Left colon (tissue), 2 donors: ENCODE measurements around the gene SH3BP5L. TPM values are rescaled to one million over a fixed set of nuclear protein-coding genes. Genes with fewer than 3 reads are reported as not detected.
"Not testable (repeated sequence)": the region's sequence is repeated elsewhere in the genome, so short reads cannot be mapped to it uniquely, and the experiment has no call there.

Experiments
- ATAC-seq: fragments of 200-7000 bp; cut with Tn5 transposase; one replicate; pipeline ENCODE4 v1.9.1; 2020; ENCODE audit warnings: mild to moderate bottlenecking, moderate library complexity
- DNase-seq, 2 donors: peaks; one replicate each; pipeline ENCODE4 v3.0.0-alpha.2; 2020
- intact Hi-C, 2 donors: fragments of 100-400 bp; cut with DNase I in 1 of 2; cut with micrococcal nuclease in 1 of 2; formaldehyde crosslinking; loops; one replicate each; pipeline versions ENCODE4 v1.11.2 to v1.14.0; 2022; cut with DNase I, micrococcal nuclease
- total RNA-seq, 2 donors: library from RNA; stranded (reverse); fragmentation: NEBNext Ultra II Directional; extraction: Animal tissue kit (Norgen Biotek cat#: 25700); gene quantifications; one replicate each; pipeline ENCODE4 v1.2.1, GENCODE V29; 2021
- donor health status: DM: no; HTN: no; CAD: no.
- donor health status: DM: yes; HTN: yes; CAD: no.

The SH3BP5L gene
- total RNA-seq, 2 donors from 2014 or later, result 22.2 to 25.9 TPM

DNA sequence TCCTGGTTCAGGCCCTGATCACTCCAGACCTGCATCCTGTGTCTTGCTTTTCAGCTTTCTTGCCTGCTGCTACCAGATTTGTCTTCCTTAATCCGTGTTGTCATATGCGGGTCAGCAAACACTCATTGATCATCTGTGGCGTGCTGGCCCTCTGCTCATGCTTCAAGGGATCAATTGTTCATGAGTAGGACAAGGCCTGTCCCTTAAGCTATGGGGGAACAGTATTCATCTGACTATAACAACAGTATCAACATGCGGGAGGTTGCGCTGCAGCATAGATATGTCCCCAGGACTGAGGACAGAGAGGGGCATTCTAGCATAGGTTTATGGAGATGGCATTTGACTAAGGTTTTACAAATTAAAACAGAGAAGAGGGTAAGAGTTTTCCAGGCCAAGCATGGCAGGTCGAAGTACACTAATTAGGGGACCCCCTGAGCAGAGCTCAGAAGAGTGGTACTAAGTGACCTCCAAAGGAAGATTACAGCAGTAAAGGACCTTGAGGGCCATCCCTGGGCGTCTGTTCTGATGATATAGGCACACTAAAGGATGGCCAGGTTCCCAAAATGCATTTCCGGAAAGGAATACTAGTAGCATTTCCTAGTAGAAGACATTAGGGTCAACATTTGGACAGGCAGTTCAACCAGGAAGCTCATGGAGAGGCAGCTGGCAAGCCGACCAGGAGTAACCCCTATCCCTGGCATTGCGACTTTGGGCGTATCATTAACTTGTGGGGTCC is 11.5 kb upstream of the SH3BP5L start:
- peak in 1 of 2 donors; percentile 44 for DNase-seq
- intact Hi-C loops, result no loop called here
- ATAC-seq, result peak; percentile 23

DNA sequence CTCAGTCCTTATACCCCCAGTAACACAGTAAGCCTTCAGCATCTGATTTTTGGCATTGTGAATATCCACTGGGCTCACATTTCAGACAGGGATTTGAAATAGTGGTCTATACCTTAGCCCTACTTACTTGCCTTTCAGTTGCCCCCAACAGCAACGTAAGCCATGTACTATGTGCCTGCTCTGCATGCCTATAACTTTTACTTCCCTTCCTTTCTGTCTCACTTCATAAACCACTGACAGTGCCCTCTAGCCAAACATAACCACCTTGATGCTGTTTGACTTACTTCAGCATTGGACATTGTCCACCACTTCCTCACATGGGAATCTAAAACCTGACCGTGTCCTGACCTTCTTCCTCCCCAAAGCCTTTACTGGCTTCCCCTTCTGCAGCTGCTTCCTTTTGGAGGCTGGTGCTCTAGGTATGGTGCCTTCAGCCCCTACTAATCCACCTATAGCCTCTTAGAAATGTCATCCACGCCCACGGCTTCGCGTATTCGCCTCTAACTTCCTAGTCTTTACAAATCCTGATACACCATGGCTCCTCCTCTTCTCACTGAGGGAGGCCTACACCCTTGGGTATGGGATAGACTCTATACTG is 8.7 kb upstream of the SH3BP5L start:
- DNase-seq (no peak), ATAC-seq (no peak)
- intact Hi-C loops, result no loop called here

DNA sequence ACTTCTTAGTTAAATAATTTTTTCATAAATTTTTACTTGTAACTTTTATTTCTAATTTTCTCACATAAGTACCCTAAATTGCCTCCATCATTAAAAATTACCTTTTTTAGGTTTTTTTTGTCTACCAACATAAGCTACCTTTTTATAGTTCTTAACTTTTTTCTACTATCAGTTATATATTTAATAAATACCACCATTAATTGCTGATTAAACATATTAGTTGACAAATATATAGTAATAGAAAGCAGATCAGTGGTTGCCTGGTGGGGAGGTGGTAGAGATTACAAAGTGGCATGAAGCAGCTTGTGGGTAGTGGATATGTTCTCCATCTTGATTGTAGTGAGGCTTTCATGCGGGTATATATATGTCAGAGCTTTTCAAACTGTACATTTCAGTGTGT is 6.1 kb upstream of the SH3BP5L start:
- DNase-seq, result no peak
- no peak for ATAC-seq
- intact Hi-C loops, result no loop called here

DNA sequence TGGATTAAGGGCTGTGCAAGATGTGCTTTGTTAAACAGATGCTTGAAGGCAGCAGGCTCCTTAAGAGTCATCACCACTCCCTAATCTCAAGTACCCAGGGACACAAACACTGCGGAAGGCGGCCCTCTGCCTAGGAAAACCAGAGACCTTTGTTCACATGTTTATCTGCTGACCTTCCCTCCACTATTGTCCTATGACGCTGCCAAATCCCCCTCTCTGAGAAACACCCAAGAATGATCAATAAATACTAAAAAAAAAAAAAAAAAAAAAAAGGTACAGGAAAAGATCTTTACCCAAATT is 5.0 kb upstream of the SH3BP5L start:
- intact Hi-C loops, ATAC-seq, DNase-seq: not testable (repeated sequence)

DNA sequence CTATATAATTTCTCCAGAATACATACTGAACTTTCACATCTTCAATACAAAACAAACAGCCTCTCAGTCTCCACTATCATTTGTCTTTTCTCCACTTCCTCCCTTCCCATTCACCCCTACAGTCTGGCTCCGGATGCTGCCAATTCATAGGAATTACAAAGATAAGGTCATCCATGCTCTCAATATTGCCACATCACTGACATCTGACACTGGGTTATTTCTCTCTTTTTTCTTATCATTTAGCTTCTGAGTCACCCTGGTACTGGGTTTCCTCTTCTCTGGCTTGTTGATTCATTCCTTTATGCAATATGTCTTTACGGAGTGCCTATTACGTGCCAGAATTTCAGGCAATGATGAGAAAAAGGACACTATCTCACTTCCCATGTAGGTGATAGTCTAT is 3.1 kb upstream of the SH3BP5L start:
- intact Hi-C loops, result no loop called here
- ATAC-seq (no peak), DNase-seq (no peak)

- intact Hi-C loops, result no loop called here
- ATAC-seq (peak; percentile 34), DNase-seq (no peak)
Observed at GRCh38 chr1:248825573-248825908, 174 bp downstream of the SH3BP5L start.

DNA sequence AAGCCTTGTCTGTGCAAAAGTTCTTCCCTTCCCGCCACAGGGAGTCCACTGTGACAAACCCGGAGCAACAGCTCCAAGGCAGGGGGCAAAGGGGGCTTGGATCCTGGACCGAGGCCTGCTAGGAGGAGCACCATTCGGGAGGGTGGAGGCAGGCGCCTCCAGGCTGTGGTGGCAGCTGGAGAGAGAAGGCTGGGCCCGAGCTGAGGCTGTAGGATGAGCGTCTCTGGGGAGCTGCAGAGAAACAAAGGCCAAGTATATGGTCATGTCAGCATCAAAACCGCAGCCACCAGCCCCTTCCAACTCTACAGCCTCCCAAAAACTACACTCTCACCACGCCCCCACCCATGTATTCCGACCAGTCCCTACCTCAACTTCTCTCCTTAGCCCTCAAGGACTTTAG is 579 bp downstream of the SH3BP5L start:
- ATAC-seq (no peak), DNase-seq (peak in 1 of 2 donors; percentile 34)
- intact Hi-C loops, result no loop called here

DNA sequence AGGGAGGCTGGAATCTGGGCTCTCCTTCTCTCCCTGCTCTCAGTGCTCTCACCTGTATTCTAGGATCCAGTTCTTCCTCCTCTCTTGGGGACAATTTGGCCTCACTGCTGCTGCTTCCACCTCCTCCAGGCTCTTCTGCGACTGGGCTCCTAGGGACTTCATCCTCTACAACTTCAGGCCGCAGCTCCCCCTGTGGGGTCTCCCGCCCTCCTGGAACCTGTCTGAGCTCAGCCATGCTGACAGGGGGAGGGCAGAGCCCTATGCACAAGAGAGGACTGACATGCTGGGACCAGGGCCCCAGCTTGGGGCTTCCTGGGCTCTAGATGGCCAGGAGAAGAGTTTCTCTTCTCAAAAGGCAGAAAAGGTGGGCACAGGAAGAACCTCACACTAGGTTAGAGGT is 1.0 kb downstream of the SH3BP5L start:
- intact Hi-C loops, result no loop called here
- DNase-seq (no peak), ATAC-seq (no peak)

DNA sequence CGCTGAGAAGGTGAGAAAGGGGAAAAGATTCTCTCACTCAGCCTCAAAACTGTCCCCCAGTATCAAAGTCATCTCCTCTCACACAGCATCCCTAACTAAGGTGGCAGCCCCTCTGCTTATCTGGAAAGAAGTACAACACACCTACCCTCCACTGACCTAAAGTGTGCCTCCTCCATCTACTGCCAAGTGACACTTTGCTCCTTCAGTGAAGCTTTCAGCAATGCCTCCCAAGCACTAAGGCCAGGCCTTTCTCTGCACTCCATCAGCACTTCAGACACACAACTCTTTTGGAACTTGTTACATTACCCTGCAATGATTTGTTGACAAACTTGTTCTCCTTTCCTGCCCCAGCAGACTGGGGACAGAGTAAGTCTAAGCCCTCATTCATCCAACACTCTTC is 1.4 kb downstream of the SH3BP5L start:
- intact Hi-C loops, result no loop called here
- DNase-seq, result no peak
- no peak for ATAC-seq

GRCh38 chr1:248823517-248824001 is 2.2 kb downstream of the SH3BP5L start:
- intact Hi-C loops, result no loop called here
- ATAC-seq (no peak), DNase-seq (no peak)

DNA sequence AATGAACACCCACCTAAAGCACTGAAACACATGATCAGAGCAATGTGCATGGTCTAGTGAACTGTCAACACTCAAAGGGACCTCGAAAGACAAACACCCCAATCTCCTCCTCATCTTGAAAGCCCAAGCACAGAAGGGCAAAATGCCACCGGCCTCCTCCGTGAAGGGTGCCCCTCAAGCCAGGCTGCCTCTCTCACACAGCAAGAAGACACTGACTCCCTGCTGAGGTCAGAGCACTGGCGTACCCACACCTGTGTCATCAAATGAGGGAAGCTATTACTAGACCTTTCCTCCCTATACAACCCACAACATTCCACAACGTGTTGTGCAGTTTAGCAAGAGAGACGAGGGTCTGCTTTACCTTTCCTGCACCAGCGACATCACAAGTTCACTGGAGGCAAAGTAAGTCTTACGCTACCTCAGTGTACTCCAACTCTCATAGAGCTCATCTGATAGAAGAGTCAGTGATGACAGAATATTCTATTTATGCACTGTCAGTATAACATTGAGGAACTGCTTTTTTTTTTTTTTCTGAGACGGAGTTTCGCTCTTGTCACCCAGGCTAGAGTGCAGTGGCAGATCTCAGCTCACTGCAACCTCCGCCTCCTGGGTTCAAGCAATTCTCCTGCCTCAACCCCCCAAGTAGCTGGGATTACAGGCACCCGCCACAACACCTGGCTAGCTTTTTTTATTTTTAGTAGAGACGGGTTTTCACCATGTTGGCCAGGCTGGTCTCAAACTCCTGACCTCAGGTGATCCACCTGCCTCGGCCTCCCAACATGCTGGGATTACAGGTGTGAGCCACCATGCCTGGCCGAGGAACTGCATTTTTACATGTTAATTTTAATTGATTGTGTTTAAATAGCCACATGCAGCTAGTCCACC is 3.3 kb downstream of the SH3BP5L start:
- DNase-seq (no peak), ATAC-seq (no peak)
- intact Hi-C loops, result no loop called here

DNA sequence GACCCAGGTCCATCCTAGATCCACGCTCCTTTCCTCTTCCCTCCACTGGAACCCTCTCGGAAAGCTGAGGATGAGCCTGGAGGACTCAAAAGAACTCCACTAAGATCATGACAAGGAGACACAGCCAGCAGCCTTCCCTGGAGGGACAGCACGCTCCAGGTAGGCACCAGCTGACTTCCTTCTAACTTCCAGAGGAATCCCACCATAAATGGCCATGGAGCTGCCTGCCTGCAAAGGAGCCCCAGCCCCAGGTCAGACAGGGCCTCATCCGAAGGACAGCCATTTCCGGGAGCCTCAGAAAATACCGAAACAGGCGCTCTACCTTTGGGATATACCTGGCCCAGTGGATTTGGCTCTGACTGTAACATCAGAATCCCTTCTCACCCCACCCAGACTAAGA is 4.1 kb downstream of the SH3BP5L start:
- intact Hi-C loops, result no loop called here
- ATAC-seq, result no peak
- no peak for DNase-seq

- no peak for ATAC-seq
- DNase-seq, result no peak
- intact Hi-C loops, result no loop called here
Observed at GRCh38 chr1:248821101-248821500, 4.6 kb downstream of the SH3BP5L start.

- intact Hi-C loops, result no loop called here
- DNase-seq (no peak), ATAC-seq (no peak)
Observed at GRCh38 chr1:248820041-248820585, 5.6 kb downstream of the SH3BP5L start.

- ATAC-seq (no peak), DNase-seq (no peak)
- intact Hi-C loops, result no loop called here
Observed at GRCh38 chr1:248818505-248819374, 7.0 kb downstream of the SH3BP5L start.

- intact Hi-C loops, result no loop called here
- DNase-seq (no peak), ATAC-seq (no peak)
Observed at GRCh38 chr1:248817065-248817464, 8.7 kb downstream of the SH3BP5L start.

GRCh38 chr1:248816042-248816851 is 9.5 kb downstream of the SH3BP5L start:
- DNase-seq, result no peak
- intact Hi-C loops, result no loop called here
- ATAC-seq, result no peak

DNA sequence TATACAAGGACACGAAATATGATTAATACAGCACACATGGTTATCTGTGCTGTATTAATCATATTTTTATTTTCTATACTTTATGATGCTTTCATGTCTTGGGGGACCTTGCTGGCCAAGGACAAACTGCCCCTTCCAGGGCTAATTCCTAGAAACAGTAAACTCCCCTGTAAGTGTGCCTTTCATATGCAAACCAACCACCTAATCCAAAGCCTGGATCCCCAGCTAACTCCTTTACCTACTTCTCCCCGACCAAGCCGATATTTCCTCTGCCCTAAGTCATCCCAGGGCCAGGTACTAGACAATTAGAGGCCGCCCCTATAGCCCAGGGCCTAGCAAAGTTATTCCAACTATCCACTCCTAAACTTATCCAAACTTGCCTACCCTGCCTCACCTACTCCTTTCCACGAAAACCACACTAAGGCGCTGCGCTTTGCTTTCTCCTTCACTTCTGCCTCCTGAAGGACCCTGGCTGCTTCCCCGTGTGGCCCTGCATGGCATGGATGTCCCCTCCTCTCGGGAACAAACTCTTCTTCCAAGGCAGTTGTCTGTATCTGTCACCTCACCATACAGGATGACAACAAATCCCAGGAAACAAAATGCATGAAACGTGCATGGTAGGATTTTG is 10.2 kb downstream of the SH3BP5L start:
- intact Hi-C loops, result no loop called here
- ATAC-seq (no peak), DNase-seq (no peak)
